Cardiac muscle cell (in vitro differentiated cells and primary cell): ENCODE measurements around the gene HIP1R. TPM values are rescaled to one million over a fixed set of nuclear protein-coding genes. Genes with fewer than 3 reads are reported as not detected.
"Not testable (repeated sequence)": the region's sequence is repeated elsewhere in the genome, so short reads cannot be mapped to it uniquely, and the experiment has no call there.

Experiments used
- DNase-seq, 2 donors: peaks; one replicate each; pipeline versions ENCODE4 v3.0.0 to v3.0.0-alpha.2; 2010 to 2017; ENCODE audit warnings: low read depth in 1 of 2, low spot score in 1 of 2
- H3K27ac ChIP-seq: fragments of 200-600 bp; sonication (generic); 2 replicates; pipeline ENCODE4 v1.5.1; 2016
- H3K27me3 ChIP-seq: fragments of 200-600 bp; sonication (generic); 2 replicates; pipeline ENCODE4 v1.6.0; 2016; ENCODE audit warnings: control low read depth
- H3K36me3 ChIP-seq: fragments of 200-600 bp; sonication (generic); 2 replicates; pipeline ENCODE4 v1.5.1; 2016; ENCODE audit warnings: control low read depth
- H3K4me1 ChIP-seq: fragments of 200-600 bp; sonication (generic); 2 replicates; pipeline ENCODE4 v1.8.1; 2017; ENCODE audit warnings: low read depth, mild to moderate bottlenecking, mixed run types
- H3K4me3 ChIP-seq: fragments of 200-600 bp; sonication (generic); 2 replicates; pipeline ENCODE4 v1.5.1; 2016; ENCODE audit warnings: mild to moderate bottlenecking
- H3K9me3 ChIP-seq: fragments of 200-600 bp; sonication (generic); 2 replicates; pipeline ENCODE4 v1.5.1; 2017; ENCODE audit warnings: low read depth, mild to moderate bottlenecking, control low read depth
- CTCF ChIP-seq: IDR thresholded peaks from 2 replicates; pipeline ENCODE4 v1.5.1; 2012; ENCODE audit warnings: low read depth, mild to moderate bottlenecking, low read length
- polyA plus RNA-seq: library from polyadenylated mRNA; unstranded; fragments of >200 nt; fragmentation: Nextera tagmentation; extraction: Ambion mirVana; gene quantifications from 2 replicates; pipeline ENCODE4 v1.2.1, GENCODE V29; 2016
- total RNA-seq: library from RNA; depleted of rRNA; stranded (reverse); fragments of >200 nt; gene quantifications from 2 replicates; pipeline ENCODE4 v1.2.3, GENCODE V29; 2016

The HIP1R gene
- total and polyA plus RNA-seq, 2 experiments from 2014 or later = 18.3 to 38.4 TPM

GRCh38 chr12:122793685-122794106, 41.6 kb upstream of the HIP1R start:
- Histone ChIP-seq H3K9me3 (no peaks in the 10 kb centered on the region), H3K27me3 (no peaks in the 10 kb centered on the region), H3K4me1 (no peaks in the 10 kb centered on the region), H3K4me3 (no peak overlapping the region), H3K36me3 (no peaks in the 10 kb centered on the region), H3K27ac (no peak overlapping the region)
- peak; percentile 61 to 74 for DNase-seq
- TF ChIP-seq CTCF = peak; percentile 61

- no peaks in the 10 kb centered on the region for H3K27me3 ChIP-seq
- H3K4me3 ChIP-seq = no peak overlapping the region
- no peak for TF ChIP-seq CTCF
- no peaks in the 10 kb centered on the region for H3K4me1 ChIP-seq
- H3K9me3 ChIP-seq = no peaks in the 10 kb centered on the region
- H3K27ac ChIP-seq = no peak overlapping the region
- DNase-seq = no peak
- no peaks in the 10 kb centered on the region for H3K36me3 ChIP-seq
These were observed 39.5 kb upstream of the HIP1R start for GRCh38 chr12:122795807-122796206.

- Histone ChIP-seq H3K4me1 (no peaks in the 10 kb centered on the region), H3K27ac (no peak overlapping the region), H3K36me3 (no peaks in the 10 kb centered on the region), H3K4me3 (no peak overlapping the region), H3K27me3 (no peaks in the 10 kb centered on the region), H3K9me3 (no peaks in the 10 kb centered on the region)
- TF ChIP-seq CTCF = no peak
- DNase-seq = no peak
These were observed 35.5 kb upstream of the HIP1R start for GRCh38 chr12:122799641-122800243.

GRCh38 chr12:122803937-122804336, 31.3 kb upstream of the HIP1R start:
- Histone ChIP-seq H3K36me3 (no peaks in the 10 kb centered on the region), H3K4me3 (no peak overlapping the region), H3K27ac (no peak overlapping the region), H3K9me3 (no peaks in the 10 kb centered on the region), H3K27me3 (no peaks in the 10 kb centered on the region), H3K4me1 (no peaks in the 10 kb centered on the region)
- no peak for DNase-seq
- no peak for TF ChIP-seq CTCF

GRCh38 chr12:122804957-122805356, 30.3 kb upstream of the HIP1R start:
- H3K9me3 ChIP-seq, H3K4me1 ChIP-seq, DNase-seq, H3K27ac ChIP-seq, H3K4me3 ChIP-seq, H3K27me3 ChIP-seq, H3K36me3 ChIP-seq: not testable (repeated sequence)

GRCh38 chr12:122807651-122808050, 27.6 kb upstream of the HIP1R start:
- H3K9me3 ChIP-seq = no peaks in the 10 kb centered on the region
- H3K27me3 ChIP-seq = no peaks in the 10 kb centered on the region
- H3K27ac ChIP-seq = no peak overlapping the region
- no peak for TF ChIP-seq CTCF
- DNase-seq = no peak
- no peaks in the 10 kb centered on the region for H3K4me1 ChIP-seq
- H3K4me3 ChIP-seq = no peak overlapping the region
- no peaks in the 10 kb centered on the region for H3K36me3 ChIP-seq
